ENCODE measurements around the gene PTPRM.

The PTPRM gene

DNA sequence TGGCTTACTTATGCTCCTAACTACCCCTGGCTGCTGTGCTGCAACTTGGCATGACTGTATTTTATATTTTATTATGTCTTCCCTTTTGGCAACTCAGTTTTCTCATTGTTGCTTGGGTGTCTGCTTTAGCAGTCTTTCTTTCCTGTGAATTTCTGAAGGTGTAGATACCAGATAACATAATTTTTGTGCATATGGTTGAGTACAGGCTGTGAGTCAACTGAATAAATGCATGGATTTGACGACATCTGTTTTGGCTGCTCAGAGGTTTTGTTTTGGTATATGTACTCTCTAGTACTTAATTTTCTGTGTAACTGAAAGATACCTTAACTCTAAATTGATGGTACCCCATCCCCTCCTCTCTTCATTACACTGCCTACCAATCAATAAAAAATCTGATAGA, 303.1 kb downstream of the PTPRM start:
- DNase-seq: no peak

DNA sequence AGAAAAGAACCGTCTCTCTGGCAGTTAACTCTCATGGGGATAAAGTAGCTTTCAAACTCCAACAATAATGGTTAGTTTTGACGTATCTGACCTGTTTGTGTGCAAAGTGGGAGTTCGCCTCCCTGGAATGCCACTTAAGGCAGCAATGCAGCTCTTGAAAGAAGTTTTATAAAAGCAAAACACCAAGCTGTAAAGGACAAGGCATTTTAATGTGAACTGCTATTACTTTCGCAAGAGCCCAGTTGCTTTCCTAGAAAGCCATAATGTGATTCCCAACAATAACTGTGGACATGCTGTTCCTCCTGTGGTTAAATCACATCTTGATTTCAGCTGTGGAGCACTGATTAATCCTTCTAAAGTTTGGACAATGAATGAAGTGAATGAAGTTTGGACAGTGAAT, 303.7 kb downstream of the PTPRM start:
- DNase-seq: no peak

GRCh38 chr18:7871560-7872456, 304.7 kb downstream of the PTPRM start:
- DNase-seq: no peak

DNA sequence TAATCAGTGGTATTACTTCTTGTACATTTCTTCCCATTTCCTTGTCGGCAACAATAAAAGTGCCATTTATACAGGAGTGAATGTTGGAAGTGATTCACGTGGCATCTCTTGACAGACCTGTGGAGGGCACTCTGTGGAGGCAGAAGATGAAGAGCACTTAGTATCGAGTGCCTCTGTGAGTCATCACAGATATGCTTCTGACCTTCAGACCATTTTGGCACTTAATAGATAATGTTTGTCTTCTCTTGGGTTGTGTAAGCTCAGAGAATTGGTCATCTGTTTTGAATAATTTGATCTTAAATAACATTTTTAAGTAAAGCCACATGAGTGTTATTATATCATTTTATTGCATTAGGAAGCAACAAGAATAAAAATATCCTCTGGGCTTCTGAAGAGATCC, 305.5 kb downstream of the PTPRM start:
- no peak for DNase-seq

DNA sequence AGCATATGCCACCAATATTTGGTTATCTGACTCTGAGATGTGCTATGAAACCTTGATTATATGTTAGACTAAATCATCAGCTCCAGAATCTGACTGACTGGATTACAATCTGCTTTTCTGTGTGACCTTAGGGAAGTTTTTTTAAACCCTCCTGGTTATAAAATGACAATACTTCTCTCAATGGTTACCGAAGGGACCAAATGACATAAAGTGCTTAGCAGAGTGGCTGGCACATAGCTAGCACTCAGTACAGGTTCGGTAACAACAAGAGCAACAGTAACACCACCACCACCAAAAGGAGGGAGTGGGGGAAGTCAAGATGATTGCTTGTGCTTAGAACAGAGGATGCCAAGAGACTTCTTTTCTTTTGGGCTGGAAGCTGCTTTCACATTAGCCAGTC, 306.2 kb downstream of the PTPRM start:
- no peak for DNase-seq

DNA sequence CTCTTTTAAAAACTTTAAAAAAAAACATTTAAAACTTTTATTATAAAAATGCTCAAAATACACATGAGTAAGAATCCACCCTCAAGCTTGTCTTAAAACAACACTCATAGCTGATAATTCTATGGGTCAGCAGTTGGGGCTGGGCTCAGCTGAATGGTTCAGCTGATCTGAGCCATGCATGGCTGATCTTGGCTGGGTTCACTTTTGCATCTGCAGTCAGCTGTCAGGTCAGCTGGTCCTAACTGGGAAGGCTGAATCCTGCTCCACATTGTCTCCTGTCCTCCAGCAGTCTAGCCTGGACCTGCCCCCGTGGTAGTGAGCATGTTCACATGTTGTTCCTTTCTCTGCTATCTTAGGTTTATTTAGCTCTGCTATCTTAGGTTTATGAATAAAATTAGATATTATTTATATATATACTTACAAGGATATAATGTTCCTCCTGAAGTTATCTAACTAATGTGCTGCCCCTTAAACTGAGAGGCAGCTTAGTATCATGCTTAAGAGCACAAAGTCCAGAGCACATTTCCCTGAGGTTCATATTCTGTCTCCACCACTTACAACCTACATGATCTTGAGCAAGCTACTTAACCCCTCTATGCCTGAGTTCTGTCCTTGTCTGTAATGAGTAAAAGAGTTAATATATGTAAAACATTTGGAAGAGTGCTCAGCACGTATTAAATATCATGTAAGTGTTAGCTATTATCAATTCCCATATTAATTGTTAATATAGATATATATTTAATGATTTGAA, 309.4 kb downstream of the PTPRM start:
- DNase-seq: no peak

GRCh38 chr18:7877609-7878008, 310.5 kb downstream of the PTPRM start:
- no peak for DNase-seq

DNA sequence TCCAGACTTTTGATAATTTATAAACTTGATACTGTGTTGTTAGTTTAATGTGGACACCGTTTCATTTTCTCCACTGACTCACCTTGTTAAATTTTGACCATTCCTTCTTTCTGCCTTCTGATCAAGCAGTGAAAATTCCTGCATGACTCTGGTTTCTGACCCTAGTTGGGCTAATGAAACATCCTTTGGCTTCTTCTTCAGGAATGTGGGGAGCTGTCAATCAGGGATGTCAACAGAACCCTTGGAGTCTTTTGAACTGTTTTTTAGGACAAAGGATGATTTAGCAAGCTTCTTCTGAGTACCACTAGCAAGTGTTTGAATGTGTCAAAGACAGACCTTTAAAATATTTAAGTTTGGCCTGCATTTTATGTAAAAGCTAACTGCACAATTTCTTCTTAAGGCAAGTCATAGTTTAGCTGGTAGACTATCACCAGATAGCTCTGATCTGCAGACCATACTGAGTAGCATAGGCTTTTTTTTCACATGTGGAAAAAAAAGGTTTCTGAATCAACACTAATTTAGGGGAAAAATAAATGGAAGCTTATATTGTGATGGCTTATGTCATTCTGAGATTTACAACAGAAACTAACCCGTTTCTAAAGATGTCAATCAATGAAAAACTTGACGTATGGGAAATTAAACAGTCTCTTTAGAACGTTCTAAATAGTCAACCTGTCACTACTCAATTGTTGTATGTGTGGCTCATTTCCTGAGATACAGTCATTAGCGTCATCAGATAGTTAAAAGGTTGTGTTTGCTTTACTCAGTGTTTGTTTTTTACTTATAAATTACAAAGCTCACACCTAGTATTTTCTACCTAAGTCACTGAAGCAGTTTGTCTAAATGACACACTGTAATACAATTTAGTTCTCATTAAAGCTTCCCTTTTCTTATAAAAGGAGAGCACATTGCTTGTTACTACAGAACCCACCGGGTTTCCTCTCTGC, 311.4 kb downstream of the PTPRM start:
- DNase-seq: no peak

- no peak for DNase-seq
Measured at GRCh38 chr18:7879717-7880116, 312.6 kb downstream of the PTPRM start.

- DNase-seq: no peak
Measured at GRCh38 chr18:7885865-7886264, 318.7 kb downstream of the PTPRM start.

DNA sequence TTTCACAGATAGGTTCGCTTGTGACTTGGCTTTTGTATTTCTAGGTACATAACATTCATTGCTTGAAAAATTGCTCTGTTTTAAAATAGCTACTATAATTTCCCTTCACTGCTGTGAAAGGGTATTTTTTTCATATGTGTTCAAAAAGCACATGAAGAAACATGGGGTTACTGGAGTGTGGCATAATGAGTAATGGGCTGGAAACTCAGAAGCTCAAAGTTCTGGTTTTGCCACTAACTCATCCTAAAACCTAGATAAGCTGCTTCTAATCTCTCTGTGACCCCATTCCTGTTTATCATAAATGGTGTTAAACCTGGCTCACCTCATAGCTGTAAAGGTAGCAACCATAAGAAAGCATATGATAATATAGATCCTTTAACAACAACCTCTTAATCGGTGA, 319.3 kb downstream of the PTPRM start:
- DNase-seq: no peak

DNA sequence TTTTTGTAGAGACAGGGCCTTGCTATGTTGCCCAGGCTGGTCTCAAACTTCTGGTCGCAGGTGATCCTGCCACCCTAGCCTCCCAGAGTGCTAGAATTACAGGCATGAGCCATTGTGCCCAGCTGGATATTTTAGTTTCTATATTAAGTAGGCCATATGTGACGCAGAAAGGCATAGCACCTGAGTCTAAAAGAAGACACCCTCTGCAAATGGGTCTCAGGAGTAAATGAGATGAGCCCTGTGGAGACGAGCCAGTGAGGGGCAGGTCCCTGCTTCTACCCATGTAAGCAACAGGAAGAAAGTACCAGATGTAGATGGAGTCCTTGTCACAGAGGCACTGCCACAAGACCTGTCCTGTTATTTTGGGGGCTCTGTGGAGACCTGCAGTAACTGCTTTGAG, 322.4 kb downstream of the PTPRM start:
- DNase-seq: no peak

DNA sequence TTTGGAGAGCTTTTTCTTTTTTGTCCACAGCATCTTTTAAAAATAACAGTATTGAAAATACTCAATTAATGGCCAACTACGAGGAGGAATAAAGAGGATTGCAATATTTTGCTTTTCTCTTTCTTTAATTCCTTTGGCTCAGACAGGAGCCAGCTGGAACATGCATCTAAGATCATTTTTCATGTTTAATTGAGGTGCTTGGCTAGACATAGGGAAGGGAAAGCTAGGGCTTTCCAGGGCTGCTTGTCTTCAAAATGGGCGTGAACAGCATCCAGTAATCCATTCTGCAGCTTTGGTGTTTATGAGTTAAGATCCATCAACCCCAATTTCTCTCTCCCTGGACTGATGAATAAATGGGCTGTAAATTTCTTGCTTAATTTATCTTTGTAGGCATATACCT, 323.0 kb downstream of the PTPRM start:
- DNase-seq: no peak

- no peak for DNase-seq
Measured at GRCh38 chr18:7892556-7892955, 325.4 kb downstream of the PTPRM start.

DNA sequence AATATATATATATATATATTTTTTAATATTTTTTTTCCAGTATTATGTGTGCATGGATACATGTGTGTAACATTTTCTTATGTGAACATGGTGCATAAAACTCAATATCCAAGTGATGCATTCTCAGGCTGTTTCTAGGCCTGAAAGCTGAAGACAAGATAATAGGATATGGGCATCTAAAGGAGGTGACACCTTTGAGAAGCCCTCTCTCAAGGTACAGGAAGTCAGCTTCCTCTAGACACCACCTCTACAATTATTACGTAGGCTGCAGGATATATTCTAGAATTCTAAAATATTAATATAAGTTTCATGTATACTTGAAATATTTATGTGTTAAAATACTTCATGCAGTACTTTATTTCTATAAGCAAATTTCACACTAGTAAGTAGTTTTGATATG, 327.5 kb downstream of the PTPRM start:
- no peak for DNase-seq

- no peak for DNase-seq
Measured at GRCh38 chr18:7895346-7895745, 328.2 kb downstream of the PTPRM start.

- DNase-seq: no peak
Measured at GRCh38 chr18:7896161-7896560, 329.0 kb downstream of the PTPRM start.

DNA sequence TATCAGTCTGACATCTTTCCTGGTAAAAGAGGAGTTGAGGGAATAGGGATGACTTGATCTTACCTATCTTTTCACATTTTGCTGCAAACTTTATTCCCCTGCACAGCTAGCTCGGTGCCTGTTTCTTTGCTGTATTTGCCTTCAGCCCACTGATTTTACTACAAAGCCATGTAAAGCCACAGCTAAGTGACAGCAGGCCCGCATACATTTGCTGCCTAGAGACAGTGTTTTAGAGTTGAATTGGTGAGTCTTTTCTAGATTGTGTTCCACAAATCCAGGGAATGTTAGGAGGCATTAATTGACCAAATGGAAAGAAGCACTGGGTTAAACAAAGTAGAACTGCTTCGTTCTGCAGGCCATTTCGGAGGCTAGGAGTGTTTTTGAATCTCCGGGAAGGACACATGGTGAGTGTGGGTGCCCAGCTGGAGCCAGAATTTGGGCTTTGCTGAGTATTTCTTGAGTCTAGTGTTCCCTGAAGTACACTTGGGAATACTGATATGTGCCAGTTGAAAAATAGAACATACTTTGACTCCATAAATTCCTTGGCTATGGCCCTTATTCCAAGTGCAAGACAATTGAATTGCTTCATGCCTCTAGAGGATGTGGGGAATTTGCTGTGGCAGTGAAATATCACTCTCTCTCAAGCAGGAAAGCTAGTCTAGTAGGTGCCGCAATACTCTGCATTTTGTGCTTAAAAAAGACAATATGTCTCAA, 329.8 kb downstream of the PTPRM start:
- no peak for DNase-seq

GRCh38 chr18:7898181-7898580, 331.1 kb downstream of the PTPRM start:
- DNase-seq: no peak

DNA sequence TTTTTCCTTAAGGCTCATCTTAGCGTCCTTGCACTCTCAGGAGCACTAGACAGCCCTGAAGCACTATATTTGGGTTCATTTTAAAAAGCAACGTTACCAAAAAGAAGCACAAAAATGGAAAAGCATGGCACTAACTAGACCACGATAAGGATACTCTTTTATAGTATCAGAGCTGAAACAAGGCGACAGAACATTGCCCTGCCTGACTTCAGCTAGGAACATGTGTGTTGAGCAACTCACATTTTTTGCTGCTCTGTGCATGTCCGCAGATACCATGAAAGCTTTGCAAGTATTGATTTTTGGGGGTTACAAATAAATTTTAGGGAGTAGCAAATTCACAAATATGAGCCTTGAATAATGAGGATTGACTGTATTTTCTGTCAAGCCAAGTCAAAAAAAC, 332.0 kb downstream of the PTPRM start:
- no peak for DNase-seq

DNA sequence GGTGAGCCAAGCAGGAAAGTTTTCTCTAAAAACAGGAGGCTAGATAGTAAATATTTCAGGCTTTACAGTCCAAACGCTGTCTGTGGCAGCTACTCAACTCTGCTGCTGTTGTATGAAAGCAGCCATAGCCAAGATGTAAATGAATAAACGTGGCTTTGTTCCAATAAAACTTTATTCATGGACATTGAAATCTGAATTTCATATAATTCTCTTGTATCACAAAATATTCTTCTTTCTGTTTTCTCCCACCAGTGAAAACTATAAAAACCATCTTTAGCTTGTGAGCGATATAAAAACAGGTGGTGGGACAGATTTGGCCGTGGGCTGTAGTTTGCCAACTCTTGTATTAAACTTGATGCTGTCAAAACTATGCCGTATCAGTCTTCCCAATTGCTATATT, 333.0 kb downstream of the PTPRM start:
- no peak for DNase-seq

GRCh38 chr18:7901657-7902056, 334.5 kb downstream of the PTPRM start:
- DNase-seq: no peak

Measured in NCI-H1105 (cell line).